ENCODE data around the gene DMRT2.

The DMRT2 gene

DNA sequence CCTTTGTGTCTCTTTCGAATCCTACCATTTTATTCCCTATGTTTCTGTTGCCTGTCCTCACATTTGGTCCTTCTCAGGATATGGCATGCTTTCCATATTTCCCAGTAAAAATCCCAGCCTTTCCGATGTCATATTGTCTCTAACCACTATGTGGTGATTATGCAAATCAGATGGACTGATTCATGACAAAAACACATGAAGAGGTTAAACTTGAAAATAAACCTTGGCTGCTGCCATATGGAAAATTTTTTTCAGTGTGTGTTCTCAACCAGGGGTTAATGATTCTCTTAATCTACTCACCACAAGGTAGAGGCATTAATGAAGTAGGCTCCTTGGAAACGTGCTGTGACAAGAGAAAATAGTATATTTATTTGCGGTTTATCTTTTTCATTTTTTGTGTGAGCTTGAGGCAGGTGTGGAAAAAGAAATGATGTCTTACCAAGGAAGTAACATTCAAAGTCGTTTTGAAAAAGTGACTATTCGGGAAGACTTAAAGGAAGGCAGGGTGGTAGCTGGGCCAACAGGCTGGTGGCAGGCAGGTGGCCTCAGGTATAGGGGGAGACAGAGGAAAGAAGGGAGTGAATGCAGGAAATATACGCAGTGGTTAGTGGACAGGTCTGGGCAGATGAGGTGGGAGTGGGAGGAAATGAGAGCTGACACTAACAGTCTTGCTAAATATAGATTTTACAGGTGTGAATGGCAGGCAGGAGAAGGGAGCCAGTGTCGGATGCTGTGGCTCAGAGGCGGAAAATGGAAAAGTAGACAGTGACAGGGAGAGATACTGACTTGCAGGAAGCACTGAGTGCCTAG lies 46.2 kb downstream of the DMRT2 start:
- no peak for DNase-seq

DNA sequence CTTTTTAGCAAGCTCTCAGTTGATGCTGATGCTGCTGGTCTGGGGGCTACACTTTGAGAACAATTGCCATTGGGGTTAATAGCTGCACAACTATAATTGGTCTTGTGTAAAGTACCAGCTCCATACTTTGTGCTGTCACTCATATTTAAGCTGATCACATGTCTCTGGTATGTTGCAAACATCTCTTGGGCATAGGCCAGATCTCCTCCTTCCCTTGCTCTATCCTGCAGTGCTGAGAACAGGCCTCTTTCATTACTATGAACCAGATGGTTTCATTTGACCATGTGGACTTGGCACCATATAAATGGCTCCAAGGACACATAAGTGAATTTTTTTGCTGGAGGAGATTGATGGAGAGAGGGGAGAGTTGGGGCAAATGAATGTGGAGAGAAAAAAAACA lies 48.4 kb downstream of the DMRT2 start:
- no peak for DNase-seq

GRCh38 chr9:1100201-1100600 lies 50.0 kb downstream of the DMRT2 start:
- DNase-seq, result no peak

GRCh38 chr9:1100945-1101344 lies 50.8 kb downstream of the DMRT2 start:
- peak; percentile 10 for DNase-seq

- DNase-seq, result peak; percentile 14
These were observed 51.9 kb downstream of the DMRT2 start for GRCh38 chr9:1101846-1102641.

GRCh38 chr9:1102642-1102970 lies 52.4 kb downstream of the DMRT2 start:
- DNase-seq, result no peak
